GM21381 (cell line): ENCODE measurements around the gene DGCR2.
"Not testable (repeated sequence)": the region's sequence is repeated elsewhere in the genome, so short reads cannot be mapped to it uniquely, and the experiment has no call there.

Experiments used
- ATAC-seq: cut with Tn5 transposase; IDR thresholded peaks from one replicate; pipeline ENCODE4 v1.9.1; 2021; ENCODE audit warnings: mild to moderate bottlenecking, moderate library complexity; ENCODE audit not compliant: unreplicated experiment

DGCR2 gene, protein sequence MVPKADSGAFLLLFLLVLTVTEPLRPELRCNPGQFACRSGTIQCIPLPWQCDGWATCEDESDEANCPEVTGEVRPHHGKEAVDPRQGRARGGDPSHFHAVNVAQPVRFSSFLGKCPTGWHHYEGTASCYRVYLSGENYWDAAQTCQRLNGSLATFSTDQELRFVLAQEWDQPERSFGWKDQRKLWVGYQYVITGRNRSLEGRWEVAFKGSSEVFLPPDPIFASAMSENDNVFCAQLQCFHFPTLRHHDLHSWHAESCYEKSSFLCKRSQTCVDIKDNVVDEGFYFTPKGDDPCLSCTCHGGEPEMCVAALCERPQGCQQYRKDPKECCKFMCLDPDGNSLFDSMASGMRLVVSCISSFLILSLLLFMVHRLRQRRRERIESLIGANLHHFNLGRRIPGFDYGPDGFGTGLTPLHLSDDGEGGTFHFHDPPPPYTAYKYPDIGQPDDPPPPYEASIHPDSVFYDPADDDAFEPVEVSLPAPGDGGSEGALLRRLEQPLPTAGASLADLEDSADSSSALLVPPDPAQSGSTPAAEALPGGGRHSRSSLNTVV

DNA sequence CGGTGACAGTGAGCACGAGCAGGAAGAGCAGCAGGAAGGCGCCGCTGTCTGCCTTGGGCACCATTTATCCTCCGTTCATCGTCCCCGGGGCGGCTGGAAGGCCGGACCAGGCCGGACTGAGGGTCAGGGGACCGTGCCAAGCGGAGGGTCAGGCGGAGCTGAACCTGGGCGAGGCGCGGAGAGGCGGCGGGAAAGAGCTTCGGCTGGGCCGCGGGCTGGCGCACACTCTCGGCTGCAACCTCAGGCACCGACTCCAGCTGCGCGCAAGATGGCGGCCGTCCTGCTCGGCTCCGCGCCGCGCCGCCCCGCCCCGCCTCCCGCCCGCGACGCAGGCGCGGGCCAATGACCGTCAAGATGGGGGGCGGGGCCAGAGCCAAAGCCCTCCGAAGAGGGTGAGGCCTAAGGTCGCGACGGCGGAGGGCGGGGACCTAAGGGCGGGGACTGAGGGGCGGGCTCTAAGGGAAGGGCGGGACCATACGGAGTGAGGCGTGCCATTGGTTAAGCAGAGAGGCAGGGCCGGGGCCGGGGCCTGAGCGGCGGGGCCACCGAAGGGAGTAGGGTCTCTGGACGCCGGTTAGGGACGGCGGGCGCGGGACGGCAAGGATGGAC is at the start of gene DGCR2:
DGCR2 (minus strand) TSS at position 270 of the 609 bp plus-strand sequence; CDS start at position 64, 206 bp downstream.
- ATAC-seq = peak; percentile 86

DNA sequence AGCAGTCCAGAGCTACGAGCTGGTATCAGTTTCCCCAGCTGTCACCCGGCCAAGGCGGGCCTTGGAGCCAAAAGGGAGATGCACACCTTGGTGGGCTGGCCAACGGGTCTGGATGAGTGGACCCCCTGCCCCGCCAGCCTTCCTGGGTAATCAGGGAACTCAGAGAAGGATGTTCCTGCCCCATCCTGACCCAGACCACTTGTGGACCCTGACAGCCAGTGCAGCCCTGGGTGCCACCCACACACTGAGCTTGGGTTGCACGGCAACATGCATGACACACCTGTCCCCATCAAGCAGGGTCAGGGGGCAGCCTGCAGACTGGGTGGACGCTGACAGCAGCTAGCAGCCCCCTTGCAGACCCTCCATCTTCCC is 47.7 kb upstream of the DGCR2 start:
- no peak for ATAC-seq

DNA sequence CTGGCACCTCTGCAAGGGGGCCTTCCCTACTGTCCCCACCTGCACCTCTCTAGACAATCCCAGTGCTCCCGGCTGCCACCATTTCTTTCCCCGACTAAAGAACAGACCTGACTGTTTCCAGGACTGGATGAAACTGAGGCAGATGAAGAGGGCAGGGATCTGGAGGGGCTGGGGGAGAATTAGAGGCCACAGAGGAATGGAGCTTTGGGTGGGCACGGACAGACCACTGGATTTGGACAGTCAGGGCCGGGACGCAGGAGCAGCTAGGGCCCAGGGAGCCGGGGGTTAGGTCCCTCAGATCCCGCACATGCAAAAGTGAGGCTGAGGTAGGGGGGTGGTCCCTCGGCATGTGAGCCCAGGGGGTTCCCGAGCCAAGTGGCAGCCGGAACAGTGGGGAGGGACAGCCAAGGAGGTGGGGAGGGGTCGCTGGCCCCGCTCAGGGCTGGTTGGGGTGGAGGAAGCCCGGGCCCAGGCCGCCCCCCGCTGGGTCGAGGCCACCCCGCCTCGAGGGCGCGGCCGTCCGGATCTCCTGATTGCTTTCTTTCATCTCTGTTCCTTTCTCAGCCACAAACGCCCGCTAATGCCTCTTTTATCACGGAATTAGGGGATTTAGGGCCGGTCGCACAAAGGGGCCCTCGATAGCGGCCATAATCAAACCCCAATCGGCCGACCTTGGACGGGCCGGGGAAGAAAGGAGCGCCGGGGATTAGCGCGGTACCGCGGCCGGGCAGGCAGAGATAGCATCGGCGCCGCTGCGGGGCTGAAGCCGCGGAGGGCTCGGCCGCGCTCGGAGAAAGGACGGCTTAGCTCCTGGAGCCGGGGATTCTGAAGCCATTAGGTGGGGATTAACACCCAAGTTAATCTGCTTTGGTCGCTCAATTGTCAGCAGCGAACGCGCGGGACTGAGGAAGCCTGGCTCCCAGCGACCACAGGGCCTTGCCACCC is 47.1 kb upstream of the DGCR2 start:
- ATAC-seq = no peak

DNA sequence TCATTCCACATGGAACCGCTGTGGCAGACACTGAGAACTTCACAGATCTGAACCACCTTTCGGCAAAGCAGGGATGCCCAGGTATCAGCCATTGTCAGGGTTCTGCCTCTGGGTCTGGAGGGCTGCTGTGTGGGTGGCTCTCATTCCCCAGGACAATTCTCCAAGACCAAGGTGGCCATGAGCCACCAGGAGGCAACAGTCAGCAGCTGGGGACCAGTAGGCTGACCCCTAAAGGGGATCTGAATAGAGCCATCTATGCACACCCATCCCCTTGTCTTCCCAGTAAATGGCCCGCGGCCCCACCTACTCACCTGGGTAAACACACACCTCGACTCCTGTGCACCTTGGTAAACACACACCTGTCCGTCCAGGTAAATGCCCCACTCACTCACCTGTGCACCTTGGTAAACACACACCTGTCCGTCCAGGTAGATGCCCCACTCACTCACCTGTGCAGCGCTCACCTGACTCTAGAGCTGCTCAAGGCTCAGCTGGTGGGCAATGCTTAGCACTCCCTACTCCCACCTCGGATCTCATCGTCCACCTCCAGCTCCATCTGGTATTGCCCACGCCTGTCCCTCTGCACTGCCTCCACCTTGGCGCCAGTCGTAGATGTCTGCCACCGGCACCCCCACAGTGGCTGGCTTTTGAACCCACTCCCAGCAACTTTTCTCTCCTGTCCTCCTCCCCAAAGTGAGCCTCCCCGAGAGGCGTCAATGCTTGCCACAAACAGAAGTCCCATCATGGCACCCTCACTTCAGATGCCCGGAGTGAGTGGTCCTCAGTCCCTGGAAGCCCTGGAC is 46.1 kb upstream of the DGCR2 start:
- ATAC-seq = no peak

DNA sequence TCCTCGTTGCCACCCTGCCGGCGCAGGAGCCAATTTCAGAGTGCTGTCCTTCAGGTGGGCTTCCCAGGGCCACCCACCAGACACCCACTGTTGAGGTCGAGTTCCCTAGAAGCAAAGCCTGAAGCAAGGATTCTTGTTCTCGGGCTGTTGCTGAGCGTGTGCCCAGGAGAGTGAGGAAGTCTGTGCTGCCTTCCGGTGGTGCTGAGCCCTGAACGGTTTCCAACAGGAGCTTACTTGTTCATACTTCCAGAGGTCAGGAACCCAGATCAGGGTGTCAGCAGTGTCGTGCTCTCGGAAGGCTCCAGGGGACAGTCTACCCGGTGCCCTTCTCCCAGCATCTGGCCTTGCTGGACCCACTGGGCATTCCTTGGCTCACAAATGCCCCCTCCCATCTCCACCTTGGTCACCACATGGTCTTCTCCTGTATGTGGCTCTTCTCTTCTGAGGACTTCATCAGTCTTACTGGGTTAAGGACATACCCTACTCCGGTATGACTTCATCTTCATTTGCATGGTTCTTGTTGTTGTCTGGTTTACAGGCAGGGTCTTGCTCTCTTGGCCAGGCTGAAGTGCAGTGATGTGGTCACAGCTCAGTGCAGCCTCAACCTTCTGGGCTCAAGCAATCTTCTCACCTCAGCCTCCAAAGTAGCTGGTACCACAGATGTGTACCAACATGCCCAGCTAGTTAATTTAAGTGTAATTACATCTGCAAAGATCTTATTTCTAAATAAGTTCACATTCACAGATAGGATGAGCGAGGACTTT is 45.1 kb upstream of the DGCR2 start:
- no peak for ATAC-seq

DNA sequence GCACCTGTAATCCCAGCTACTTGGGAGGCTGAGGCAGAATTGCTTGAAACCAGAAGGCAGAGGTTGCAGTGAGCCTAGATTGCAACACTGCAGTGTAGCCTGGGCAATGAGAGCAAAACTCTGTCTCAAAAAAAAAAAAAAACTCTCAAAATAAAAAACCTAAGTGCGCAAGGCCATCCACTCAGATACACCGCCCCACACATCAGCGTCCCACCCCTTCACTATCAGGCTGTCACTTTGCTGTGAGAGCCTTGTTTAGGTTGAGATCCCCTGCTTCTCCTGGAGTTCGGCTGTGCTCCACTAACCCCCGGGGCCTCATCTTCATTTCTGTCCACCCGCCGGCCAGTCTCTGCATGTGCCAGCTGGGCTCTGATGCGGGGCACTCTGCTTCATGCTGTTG is 44.2 kb upstream of the DGCR2 start:
- ATAC-seq = no peak

DNA sequence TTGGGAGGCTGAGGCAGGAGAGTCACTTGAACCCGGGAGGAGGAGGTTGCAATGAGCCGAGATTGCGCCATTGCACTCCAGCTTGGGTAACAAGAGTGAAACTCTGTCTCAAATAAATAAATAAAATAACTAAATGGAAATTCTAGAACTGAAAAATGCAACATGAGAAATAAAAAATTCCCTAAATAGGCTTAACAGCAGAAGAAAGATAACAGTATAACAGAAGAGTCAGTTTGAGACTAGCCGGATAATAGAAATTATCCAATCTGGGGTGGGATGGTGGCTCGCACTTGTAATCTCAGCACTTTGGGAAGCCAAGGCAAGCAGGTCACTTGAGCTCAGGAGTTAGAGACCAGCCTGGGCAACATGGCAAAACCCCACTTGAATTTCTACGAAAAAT is 42.2 kb upstream of the DGCR2 start:
- no peak for ATAC-seq

DNA sequence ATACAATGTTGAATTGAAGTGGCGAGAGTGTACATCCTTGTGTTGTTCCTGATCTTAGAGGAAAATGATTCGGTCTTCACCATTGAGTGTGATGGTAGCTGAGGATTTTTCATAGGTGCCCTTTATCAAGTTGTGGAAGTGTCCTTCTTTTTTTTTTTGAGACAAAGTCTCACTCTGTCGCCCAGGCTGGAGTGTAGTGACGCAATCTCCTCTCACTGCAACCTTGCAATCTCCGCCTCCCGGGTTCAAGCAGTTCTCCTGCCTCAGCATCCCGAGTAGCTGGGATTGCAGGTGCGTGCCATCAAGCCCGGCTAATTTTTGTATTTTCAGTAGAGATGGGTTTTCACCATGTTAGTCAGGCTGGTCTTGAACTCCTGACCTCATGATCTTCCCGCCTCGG is 36.4 kb upstream of the DGCR2 start:
- not testable (repeated sequence) for ATAC-seq

DNA sequence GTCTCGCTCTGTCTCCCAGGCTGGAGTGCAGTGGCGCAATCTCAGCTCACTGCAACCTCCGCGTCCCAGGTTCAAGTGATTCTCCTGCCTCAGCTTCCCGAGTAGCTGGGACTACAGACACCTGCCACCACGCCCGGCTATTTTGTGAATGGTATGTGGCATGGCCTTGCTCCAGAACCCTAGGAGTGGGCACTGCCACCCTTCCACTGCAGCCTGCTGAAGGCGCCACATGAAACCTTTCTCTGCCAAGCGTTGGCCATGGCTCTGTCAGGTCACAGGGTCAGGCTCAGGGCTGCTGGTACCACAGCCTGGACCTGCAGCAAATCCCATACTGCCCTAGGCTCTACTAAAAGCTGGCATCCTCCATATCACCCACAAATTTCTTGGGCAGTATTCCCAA is 33.9 kb upstream of the DGCR2 start:
- not testable (repeated sequence) for ATAC-seq

DNA sequence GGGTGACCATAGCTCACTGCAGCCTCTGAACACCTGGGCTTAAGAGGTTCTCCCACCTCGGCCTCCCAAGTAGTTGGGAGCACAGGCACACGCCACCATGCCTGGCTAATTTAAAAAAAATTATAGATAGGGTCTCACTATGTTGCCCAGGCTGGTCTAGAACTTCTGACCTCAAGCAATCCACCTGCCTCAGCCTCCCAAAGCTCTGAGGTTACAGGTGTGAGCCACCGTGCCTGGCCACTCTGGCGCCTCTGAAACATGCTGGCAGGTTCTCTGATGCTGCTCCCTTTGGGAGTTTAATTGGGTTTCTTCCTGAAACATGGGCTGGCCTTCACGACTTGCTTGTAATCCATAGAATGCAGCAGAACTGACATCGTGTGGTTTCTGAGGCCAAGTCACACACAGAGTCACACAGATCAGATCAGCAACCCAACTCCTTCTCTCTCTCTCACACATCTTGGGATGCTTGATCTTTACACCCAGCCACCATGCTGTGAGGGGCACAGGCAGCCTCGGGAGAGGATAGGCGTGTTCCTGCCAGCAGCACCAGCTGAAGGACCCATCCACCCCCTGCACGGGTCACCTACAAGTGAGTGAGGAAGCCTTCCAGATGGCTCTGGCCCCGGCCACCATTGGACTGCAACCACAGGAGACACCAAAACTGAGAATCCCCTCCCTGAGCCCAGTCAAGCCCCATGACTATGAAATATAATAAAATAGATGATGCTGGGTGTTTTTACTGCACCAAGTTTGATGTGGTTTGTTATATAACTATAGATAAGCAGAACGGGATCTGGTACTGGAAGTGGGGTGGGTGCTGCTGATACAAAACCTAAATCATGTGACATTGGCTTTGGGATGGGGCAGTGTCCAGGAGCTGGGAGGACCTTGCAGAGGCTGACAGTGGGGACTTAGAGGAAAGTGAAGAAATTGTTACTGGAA is 31.0 kb upstream of the DGCR2 start:
- no peak for ATAC-seq

DNA sequence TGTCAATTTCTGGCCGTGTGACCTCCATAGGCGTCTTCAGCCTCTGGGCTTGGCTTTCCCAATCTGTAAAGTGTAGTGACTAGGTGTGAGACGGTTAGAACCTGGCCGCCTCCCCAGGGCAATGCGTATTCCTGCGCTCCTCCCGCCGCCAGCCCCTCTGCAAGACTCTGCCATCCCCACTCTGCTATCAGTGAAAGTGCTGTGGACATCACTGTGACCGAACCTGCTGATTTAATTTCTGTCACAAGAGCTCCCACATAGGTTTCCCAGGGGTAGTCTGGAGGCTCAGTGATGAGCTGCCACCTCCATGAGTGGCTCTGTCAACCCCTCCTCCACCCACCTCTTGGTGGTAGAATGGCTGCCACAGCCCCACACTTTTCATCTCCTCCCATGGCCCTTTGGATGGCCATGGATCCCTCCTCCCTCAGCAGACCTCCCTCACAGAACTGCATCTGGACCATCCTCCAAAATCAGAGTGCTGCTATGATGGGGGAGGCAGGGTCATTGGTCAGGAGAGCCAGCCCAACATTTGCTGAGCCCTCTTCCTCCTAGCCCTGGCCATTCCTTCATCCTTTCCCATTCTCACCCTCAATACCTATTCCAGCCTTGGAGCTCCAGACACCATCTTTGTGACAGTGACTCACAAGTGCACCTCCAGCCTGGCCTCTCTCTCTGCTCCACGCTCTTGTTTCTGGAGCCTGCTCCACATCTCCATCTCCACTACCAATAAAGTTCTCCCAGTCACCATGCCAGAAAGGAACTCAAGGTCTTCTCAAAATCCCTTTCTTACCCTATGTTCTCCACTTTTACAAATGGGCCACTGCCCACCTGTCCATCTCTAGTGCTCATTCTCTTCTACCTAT is 29.3 kb upstream of the DGCR2 start:
- no peak for ATAC-seq

DNA sequence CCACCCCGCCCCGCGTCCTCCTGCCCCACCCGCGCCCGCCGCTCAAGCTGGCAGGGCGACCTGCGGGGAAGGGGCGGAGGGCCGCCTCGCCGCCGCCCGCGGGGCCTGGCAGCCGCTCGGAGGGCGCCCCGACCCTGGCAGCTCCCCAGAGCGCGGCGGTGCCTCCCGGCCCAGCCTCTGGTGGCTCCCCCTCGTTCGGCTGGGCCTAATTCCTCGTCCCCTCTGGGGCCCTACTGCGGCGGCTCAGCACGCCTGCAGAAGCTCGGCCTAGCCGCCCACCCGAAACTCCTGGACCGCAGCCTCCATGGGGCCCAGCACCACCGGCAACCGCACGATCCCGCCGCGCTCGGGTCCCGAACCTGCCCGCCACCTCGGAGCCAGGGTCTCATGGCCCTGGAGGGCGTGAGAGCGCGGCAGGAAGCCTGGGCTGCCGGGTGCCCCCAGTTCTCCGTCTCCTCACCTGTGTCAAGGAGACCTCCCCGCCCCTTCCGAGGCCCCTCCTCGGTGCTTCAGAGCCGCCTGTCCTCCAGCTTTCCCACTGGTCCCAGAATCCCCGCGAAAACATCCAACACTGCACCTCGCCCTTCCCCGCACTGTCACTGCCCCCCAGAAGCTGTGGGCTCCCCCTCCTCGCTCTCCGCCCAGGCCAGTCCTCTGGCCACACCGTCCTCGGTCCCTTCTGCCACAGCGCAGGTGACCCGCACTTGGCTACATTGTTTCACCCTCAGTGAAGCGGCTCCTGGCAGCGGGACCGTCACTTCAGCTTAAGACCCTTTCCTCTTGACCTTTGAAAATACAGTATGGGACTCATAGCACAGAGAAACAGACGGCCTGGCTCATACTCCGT is 28.5 kb upstream of the DGCR2 start:
- ATAC-seq = no peak

DNA sequence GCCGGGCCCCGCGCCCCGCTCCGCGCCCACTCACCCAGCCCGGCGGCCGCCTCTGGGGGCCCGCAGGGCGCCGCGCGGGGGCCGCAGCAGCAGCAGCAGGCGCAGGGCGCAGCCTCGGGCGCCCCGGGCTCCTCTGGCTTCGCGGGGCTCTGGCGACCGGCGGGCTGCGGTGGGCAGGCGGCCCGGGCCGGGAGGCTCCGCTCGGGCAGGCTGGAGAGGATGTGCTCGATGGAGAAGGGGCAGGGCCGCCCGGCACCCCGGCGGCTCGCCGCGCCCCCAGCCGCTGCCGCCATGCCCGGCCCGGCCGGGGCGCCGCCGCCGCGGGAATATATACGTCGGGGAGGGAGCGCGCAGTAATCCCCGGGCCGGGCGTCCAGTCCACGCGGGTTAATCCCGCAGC is 27.8 kb upstream of the DGCR2 start, which contains the start of gene GSC2:
GSC2 (minus strand) TSS at position 302 of the 400 bp plus-strand sequence; CDS start at position 293, 9 bp downstream.
- ATAC-seq = no peak

DNA sequence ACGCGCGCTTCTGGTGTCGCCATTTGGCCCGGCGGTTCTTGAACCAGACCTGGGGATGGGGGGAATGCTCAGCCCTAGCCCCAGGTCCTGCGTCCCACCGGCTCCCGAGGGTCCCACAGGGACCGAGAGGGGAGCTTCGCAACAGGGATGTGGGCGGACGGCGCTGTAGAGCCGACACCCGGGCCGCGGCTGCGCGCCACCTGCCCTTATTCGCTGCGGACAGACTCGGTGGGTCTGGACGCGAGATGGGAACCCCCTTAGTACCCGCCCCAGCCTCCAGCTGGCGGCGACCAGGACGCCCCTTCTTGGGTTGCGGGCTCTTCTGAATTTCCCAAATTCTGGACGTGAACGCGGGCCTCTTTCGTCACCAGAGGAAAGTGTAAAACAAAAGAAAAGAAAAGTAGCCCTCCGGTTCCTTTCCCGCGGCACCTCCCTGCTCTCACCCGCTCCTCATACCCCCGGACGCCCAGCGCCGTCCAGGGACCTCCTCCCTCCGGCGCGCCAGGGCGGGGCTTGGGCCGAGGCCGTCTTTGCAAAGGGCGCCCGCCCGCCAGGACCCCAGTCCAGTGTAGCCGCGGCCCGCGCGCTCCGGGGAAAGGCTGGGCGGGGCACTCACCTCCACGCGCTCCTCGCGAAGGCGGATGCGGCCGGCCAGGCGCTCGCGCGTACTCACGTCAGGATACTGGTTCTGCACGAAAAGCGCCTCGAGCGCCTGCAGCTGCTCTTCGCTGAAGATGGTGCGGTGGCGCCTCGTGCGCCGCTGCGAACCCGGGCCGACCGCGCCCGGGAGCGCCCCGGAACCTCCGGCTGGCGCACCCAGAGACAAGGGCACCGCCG is 27.1 kb upstream of the DGCR2 start:
- ATAC-seq = no peak

DNA sequence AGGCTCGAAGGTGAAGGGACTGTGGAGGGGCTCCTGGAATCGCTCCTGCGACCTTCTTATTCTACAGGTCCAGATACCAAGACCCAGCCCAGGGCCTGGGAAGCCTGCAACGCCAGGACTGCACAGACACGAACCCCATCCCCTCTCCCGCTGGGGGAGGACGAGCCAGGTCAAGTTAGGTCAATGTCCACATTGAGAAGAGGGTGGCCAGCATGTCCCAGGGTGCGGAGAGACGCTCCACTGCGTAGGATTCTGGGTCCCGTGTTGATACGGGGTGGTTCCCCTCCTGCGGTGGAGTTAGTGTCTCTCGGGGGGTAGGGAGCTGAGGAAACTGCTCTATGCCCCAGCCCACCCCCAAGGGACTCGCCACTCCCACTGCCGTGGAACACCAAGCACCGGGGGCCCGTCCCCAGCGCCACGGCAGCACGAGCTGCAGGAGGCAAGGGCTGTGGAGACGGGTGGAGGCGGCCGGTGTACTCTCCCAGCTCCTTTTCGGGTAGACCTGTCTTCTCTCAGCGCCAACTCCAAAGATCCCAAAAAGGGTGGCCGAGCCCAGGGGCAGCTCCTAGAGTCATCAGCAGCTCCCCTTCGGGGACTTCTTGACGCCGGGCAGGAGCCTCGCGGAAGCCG is 26.3 kb upstream of the DGCR2 start:
- no peak for ATAC-seq
